HG03571 (cell line): Measurements from ENCODE around the gene ZNF519.
"Not testable (repeated sequence)": the region's sequence is repeated elsewhere in the genome, so short reads cannot be mapped to it uniquely, and the experiment has no call there.

ENCODE experiments used
- ATAC-seq: cut with Tn5 transposase; IDR thresholded peaks from one replicate; pipeline ENCODE4 v1.9.1; 2021; ENCODE audit not compliant: unreplicated experiment

The ZNF519 gene

DNA sequence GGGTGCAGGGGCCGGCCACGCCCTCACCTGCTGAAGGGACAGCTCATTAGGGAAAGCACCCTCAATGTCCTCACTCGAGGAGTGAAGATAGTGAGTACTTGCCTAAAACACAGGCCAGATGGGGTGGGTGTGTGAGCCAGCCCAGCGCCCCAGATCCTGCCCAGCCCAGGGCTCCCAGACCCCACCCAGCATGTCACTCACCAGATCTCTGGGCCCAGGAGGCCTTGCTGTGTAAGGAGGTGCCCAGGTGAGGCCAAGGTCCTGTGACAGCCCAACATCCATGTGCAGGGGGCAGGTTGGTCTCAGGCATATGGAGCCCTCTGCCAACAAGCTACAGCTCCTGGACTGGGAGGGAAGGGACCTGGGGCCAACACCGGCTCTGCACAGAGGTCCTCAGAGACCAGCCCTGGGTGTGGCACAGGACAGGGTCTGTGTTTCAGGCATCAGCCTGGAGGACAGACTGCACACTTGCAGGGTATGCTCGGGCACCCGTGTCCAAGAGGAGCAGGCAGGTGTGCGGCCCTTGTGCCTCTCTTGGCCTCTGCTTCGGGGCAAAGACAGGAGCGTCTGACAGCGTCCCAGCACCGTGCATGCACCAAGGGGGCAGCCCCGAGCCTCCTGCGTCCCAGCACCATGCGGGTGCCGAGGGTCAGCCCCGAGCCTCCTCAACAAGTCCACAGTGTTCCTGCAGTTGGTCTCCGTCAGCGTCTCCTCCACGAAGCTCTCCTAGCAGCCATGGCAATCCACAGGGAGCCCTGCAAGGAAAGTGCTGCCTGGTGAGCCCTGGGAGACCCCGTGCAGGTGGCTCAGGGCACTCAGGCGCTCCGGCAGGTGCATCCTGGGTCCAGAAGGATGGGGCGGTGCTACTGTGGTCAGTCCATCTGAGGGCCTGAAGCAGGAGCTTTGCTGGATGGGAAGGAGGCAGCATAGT is 16.0 kb upstream of the ZNF519 start:
- not testable (repeated sequence) for ATAC-seq

DNA sequence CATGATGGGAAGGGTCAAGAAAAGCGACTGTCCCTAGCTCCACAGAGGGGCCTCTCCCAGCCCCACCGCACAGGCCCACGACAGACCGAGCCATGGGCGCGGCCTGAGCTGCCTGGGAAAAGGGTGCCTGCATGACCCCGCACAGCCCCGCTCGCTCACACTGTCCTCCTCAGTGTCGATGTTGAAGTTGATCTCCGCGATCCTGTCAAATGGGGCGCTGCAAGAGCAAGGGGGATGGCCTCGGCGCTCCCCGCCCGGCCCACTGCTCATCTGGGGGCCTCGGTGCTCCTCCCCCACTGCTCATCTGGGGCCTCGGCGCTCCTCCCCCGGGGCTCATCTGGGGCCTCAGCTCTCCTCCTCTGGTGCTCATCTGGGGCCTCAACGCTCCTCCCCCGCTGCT is 14.5 kb upstream of the ZNF519 start:
- ATAC-seq = not testable (repeated sequence)

DNA sequence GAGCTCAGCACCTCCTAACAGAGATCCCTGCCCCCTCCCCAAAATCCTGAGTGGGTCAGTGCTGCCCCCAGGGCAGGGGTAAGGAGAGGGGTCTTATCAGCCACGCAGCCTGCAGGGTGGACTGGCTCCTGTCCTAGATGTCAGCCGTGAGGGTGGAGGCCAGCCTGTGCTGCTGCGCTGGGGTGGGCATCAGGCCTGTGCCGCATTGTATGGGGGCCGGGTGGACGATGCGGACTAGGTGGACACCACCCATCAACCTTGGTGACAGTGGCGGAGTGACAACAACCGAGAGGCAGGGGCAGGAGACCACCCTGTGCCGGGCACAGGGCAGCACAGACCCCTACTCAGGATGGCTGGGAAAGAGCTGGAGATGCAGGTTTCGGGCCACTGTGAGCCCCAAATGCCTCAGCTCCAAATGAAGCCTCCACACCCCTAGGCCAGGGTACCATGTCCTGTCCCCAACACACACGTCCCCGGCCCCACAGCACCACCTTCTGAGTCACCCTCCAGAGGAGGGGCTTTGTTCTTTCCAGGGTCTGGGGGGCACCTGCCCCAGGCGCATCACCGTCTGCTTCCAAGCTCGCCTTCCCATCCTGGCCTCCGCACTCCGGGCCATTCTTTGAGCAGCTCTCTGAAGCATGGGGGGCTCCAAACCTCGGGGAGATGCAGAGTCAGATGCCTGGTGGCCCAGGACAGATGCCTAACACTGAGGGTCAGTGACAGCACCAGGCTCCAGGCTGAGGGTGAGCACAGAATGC is 13.5 kb upstream of the ZNF519 start:
- not testable (repeated sequence) for ATAC-seq

DNA sequence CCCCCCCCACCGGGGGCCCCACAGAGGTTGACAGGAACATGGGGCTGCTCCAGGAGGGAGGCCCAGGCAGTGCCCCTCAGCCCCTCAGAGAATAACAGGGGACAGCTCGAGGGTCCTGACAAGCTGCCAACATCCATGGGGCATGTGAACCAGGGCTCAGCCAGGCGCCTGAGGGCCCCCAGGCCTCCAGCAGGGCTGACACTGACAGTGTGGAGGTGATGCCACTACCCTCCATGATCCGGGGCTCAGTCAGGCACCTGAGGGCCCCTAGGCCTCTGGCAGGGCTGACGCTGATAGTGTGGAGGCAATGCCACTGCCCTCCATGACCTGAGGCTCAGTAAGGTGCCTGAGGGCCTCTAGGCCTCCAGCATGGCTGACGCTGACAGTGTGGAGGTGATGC is 12.8 kb upstream of the ZNF519 start:
- not testable (repeated sequence) for ATAC-seq

DNA sequence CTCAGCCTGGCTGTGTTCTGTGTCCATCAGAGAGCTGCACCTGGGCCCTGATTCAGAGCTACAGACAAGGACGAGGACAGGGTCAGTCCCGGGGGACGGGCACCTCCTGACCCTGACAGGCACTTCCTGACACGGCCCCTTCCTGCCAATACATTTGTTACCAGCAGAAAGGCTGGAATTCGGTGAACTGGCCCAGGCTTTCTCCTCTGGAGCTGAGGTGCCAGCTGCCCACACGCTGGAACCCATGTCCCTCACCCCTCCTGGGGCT is 12.3 kb upstream of the ZNF519 start:
- no peak for ATAC-seq

DNA sequence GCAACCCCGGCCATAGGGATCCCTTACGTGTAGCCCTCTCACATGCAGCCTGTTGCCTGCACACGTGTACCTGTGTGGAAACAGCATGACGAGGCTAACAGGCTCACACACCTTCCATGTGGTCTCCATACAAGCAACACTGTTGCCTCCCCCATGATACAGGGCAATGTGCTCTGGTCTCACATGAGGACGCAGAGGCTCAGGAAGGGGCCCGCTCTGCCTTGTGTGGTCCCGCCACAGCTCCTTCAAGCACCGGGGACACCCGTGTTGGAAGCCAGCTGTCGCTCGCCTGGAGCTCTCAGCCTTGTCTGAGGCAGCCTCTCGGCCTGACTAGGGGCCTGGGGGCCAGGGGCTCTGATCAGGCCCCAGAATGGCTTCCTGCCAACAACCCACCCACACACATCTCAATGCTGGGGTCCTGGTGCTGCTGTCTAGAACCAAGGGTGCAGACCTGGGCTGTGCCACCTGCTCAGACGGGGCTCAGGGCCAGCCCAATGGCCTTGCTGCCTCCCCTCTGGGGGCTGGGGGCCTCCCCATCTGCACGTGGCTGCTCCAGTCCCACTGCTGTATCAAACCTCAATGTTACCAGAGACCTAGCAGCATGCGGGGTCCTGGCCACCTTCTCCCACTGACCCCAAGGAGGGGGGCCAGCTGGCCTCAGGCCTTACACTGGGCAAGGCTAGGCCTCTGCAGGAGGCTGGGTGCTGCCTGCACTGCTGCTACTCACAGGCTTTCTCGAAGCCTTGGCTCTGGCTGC is 11.8 kb upstream of the ZNF519 start:
- ATAC-seq = not testable (repeated sequence)

DNA sequence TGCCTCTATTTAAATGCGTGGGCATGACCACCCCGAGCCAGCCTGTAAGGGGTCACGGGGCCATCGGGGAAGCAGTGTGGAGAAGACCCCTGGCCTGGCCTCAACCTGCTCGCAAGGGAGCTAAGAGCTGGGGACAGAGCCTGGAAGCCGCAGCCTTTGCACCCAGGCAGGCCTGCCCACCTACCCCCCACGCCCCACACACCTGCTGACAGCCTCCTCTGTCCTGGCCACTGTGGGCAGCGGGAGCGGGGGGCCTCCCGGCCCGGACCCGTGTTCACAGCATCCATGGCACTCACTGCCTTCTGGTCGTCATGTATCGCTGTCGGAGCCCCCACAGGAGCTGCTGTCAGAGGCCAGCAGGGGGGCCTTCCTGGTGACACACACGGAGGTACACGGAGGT is 11.2 kb upstream of the ZNF519 start:
- not testable (repeated sequence) for ATAC-seq

DNA sequence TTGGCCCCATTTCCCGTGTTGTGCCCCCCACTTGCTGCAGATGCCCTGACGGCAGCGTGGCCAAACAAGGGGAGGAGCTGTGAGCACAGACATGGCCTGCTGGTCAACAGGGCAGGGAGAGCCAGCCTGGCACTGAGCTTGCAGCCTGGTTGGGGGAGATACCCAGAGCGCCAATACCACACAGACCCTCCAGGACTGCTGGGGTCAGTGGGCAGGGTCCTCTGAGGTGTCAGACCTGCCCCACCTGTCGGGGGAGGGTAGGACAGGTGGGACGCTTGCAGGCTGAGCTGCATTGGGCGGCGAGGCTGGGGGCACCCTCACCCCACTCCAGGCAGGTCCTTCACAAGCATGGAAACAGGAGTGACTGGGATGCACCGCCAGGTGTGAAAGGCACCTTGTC is 9.9 kb upstream of the ZNF519 start:
- not testable (repeated sequence) for ATAC-seq

DNA sequence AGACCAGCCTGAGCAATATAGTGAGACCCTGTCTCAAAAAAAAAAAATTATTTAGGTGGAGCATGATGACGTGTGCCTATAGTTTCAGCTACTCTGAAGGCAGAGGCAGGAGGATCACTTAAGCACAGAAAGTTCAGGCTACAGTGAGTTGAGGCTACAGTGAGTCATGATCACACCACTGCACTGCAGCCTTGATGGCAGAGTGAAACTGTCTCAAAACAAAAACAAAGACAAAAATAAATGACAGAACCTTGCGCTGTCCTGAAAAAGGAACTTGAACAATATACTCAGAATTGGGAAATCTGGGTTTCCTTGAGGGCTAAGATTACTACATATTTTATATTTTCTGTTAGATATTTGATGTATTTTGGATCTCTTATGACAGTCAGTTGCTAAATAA is 7.3 kb upstream of the ZNF519 start:
- not testable (repeated sequence) for ATAC-seq

DNA sequence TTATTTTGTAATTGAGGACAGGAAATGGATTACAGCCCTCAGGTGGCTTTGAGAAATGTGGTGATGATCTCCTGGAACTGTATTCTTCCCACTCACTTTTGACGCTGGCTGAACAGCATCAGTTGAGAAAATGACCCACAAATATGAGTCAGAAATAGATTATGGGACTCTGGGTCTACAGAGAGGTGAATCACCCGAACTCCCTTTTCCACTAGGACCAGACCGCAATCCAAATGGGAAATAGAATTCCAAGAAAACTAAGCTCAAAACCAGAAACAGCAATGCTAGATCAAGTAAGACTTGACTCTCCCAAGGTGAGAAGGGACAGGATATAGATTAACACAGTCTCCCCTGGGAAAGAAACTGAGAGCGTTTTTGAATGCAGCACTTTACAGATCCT is 5.7 kb upstream of the ZNF519 start:
- ATAC-seq = not testable (repeated sequence)

DNA sequence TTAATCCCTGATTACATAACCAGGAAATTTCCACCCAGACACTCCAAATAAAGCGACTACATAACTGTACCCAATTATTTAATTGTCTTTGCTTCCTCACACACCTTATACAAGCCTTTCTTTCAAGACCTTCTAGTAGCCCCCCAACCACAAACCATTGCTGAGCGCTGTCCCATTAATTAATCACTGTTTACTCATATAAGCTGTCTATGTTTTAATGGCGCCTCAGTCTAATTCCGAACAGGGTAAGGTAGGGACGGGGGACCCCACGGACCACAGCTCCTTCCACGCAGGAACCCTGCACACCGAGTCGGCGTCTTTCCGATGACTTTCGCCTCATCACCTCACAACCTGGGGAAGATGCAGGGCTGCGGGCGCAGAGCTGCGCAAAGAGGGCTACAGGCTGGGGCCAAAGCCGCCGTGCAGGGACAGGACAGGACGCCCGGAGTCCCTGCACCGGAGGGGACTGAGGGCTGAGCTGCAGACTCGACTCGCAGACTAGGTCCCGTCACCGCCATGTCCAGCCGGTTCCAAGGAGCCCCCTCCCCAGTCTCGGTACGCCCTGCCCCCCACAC is 452 bp downstream of the ZNF519 start:
- ATAC-seq = peak; percentile 19

DNA sequence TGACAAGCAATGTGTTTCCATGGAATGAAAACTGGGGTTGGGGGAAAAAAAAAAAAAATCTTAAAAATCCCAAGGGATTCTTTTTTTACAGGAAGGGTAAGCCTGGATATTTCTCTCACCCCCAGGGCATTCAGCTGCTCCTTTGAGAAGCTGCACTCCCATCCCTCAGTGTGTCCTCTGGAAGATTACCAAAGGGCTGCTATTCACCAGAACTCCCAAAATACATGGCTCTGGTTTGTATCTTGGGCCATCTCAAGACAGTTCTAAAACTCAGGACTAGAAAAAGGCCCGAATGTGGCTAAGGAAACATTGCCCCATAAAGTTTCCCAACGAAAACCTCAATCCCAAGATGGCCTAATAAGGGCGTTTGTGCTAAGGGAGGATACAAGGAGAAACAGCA is 1.4 kb downstream of the ZNF519 start:
- not testable (repeated sequence) for ATAC-seq

DNA sequence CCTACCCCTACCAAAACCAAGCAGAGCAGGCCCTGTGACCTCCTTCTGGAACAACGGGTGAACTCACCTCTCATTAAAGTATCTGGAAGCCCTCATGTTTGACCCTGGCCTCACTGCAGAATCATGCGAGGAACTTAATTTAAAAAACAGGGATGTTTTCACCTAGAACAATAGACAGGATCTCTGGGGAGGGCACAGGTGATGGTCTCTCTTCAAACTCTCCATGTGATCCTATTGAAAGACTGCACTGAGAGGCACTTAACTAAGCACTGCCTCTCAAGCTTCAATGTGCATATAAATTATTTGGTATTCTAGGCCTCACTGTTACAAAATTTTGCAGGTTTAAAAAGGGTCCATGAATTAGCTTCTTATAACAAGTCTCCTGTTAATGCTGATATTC is 7.5 kb downstream of the ZNF519 start:
- ATAC-seq = no peak

DNA sequence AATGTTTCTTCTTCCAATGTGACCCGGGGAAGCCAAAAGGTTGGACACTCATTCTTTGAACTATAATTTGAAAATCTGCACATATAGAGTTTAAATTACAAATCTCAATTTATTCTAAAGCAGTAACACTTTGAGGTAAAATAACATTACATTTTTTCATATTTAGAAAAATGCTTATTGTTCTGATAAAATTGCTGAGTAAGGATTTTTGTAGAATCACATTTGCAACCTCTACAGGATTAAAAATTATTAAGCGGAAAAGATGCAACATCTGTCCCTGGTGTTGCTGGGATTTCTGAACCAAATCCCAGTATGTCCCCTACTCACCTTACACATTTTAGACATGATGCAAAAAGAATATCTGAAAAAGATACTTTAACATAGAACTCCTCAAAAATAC is 10.1 kb downstream of the ZNF519 start:
- no peak for ATAC-seq

DNA sequence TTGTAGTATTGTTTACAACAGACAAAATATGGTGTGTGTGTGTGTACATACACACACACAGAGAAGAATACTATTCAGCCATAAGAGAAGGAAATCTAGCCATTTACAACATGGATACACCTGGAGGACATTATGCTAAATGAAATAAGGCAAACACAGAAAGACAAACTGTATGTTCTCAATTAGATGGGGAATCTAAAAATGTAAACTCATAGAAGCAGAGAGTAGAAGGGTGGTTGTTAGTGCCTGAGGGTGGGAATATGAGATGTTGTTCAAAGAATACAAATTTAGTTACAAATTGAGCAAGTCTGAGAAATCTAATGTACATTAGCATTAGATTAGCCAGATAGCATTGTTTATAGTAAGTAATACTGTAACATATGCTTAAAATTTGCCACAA is 11.3 kb downstream of the ZNF519 start:
- no peak for ATAC-seq

DNA sequence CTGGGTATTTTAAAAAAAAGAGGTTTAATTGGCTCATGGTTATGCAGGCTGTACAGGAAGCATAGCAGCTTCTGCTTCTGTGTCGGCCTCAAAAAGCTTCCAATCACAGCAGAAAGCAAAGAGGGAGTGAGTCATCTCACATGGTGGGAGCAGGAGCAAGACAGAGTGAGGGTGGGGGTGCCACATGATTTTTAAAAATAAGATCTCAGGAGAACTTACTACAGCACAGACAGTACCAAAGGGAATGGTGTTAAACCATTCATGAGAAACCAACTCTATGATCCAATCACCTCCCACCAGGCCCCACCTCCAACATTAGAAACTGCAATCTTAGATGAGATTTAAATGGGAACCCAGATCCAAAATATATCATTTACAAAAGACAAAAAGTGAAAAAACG is 14.6 kb downstream of the ZNF519 start:
- ATAC-seq = no peak

DNA sequence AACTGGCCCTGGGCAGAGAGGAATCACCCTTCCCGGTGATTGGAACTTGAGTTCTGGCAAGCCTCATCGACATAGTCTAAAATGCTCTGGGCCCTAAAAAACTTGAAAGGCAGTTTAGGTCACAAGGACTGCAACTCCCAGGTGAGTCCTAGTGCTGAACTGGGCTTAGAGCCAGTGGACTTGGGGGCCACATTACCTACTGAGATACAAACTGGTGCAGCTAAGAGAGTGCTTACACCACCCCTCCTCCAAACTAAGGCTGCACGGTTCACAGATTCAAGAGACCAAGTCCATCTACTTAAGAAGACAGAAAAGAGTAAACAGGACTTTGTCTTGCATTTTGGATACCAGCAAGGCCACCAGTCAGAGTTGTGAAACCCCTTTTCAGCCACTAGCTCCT is 25.3 kb downstream of the ZNF519 start:
- ATAC-seq = no peak

DNA sequence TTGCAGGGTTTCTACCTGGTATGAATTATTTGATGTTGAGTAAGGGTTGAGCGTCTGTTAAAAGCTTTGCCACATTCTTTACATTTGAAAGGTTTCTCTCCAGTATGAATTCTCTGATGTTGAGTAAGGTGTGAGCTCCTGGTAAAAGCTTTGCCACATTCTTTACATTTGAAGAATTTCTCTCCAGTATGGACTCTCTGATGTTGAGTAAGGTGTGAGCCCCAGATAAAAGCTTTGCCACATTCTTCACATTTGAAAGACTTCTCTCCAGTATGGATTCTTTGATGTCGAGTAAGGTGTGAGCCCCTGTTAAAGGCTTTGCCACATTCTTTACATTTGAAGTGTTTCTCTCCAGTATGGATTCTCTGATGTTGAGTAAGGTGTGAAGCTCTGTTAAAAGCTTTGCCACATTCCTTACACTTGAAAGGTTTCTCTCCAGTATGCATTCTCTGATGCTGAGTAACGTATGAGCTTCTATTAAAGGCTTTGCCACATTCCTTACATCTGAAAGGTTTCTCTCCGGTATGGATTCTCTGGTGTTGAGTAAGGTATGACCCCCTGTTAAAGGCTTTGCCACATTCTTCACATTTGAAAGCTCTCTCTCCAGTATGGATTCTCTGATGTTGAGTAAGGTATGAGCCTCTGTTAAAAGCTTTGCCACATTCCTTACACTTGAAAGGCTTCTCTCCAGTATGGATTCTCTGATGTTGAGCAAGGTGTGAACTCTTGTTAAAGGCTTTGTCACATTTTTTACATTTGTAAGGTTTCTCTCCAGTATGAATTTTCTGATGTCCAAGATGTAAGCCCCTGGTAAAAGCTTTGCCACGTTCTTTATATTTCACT is 27.1 kb downstream of the ZNF519 start:
- ATAC-seq = no peak

DNA sequence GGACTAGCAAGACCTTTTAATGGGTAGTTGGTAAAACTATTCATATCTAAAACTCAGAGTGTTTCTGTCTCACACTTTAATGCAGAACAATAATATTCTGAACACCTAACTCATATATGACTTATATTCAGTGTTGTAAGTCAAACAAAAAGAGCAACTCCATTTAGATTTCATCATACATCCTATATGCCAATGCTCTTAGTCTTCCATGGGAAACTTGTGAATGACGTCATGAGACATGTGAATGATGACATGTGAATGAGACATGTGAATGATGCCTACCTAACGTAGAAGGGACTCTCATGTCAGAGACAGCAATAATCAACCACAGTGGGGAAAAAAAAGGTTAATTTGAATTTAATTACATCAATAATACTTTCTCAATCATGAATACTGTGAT is 28.0 kb downstream of the ZNF519 start:
- ATAC-seq = no peak

DNA sequence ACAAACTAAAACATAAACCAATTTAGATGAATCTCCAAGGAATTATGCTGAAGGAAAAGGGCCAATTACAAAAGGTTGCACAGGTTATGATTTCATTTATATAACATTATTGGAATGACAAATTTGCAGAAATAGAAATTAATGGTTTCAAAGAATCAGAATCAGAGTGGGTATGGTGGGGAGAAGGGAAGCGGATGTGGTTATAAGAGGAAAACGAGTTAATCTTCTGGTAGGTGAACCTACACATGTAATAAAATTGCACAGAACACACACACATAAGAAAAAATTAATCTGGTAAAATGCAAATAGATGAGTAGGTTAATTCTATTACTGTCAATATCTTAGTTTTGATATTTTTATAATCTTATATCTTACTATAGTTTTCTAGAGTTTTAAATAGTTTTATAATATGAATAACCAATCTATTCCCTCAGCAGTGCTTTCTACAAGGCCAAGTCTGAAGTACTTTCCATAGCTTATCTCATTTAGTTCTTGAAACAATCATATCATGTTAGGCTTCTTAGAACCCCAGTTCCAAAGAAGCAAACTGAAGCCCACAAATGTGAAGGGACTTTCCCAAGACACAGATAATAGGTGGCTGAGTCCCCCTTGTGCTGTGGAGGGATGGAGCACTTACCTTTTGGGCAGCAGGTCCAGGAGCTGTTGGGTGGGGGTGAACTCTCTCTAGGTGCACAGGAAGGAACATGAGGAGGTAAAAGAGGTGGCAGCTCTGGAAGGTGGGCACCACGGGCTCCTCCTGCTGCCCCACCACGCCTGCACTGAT is 31.5 kb downstream of the ZNF519 start:
- ATAC-seq = no peak
